Esophagus squamous epithelium (tissue), 4 donors: ENCODE results near the gene SLC12A7.

ENCODE experiments used
- CTCF ChIP-seq, 6 experiments: fragments of 450-650 bp in 4 of 6; fragments of 200-600 bp in 2 of 6; sonication (generic) in 2 of 6; IDR thresholded peaks; one replicate each; pipeline ENCODE4 v1.5.1; 2016 to 2019; ENCODE audit warnings: antibody characterized with exemption in 6 of 6, mild to moderate bottlenecking in 4 of 6, moderate library complexity in 4 of 6
- POLR2A ChIP-seq, 4 donors: fragments of 450-650 bp; IDR thresholded peaks; one replicate each; pipeline ENCODE4 v1.6.1; 2017; ENCODE audit warnings: antibody characterized with exemption in 4 of 4, mild to moderate bottlenecking in 4 of 4, moderate library complexity in 3 of 4

- TF ChIP-seq CTCF (IDR thresholded peaks at IDR 0.05) (no peak), POLR2A (IDR thresholded peaks at IDR 0.05) (no peak)
Observed at GRCh38 chr5:1041225-1042143, 70.4 kb downstream of the SLC12A7 start.
